NCI-H1694 (cell line): ENCODE measurements around the gene PRKAG2.

Experiments
- DNase-seq: peaks from one replicate; lab custom pipeline; 2025; lab: John Stamatoyannopoulos, UW

The PRKAG2 gene

DNA sequence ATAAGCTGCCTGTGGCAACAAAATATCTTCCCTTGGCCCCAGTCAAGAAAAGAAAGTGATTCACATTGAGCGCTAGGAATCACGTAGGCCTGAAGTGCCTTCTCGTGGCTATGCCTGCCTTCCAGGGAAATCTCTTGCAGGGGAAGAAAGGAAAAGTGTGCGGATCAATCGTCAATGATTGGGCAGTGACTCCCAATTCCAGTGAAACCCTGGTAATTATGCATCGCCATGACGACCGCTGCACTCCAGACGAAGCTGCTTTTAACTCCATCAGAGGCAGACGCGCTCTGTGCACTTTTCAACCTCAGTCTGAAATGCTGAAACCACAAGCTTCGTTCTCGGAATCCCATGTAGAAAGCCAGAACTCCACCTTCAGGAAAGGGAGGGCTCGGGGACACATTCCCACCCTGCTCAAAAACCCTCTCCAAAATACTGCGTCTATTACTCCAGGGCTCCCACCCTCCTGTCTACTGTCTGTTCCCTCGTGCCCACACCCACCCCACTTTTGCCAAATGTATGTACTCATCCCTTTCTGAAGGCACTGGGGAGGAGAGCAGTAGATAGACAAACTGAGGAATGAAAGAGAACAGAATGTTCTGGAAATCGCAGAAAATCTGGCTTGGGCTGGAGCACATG, 24.2 kb upstream of the PRKAG2 start:
- no peak for DNase-seq

DNA sequence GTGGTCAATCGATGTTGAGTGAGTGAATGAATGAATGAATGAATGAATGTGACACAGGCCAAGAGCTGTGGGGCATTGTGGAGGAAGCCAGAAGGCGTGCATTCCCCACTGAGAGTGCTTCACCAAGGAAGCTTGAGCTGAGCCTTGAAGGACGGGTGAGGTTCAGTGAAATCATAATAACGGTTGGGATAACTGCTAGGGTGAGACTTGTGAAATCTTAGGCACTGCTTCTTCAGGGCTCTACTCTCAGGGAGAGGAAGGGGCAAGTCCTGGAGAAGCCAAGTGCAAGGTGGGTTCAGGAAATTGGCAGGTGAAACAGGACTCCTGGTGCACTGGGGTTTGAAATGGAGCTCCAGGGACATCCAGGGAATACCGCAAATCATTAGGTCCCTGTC, 23.7 kb upstream of the PRKAG2 start:
- no peak for DNase-seq

DNA sequence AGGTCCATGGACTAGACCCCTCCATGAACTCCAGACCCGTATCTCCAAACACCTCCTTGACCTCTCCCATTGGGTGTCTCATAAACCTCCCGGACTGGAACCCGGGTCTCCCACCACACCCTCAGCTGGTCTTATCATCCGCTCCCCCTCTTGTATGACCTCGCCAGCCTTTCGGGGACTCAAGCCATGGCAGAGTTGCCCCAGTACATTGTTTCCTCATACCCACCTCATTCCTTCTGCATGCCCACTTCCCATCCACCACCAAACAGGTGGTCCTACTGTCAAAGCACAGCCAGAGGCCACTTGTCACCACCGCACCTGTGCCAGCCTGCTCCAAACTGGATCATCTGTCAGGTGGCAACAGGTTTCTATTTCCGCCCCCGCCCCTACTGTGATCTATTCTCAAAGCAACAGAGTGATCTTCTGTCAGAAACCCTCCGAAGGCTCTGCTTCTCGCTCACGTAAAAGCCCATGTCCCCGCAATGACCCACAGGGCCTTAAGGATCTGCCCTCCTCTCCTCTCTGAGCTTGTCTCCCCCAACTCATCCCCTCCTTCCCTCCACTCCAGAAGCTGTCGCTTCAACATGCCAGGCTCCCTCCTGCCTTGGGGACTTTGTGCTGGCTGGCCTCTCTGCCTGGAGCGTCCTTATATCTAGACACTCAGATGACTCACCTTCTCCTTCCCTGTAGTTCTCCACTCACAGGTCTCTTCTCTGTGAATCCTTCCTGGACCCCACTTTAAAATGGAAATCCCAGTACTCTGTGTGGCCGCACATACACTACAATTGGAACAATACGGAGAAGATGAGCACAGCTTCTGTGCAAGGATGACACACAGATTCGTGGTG, 22.8 kb upstream of the PRKAG2 start:
- DNase-seq, result no peak

DNA sequence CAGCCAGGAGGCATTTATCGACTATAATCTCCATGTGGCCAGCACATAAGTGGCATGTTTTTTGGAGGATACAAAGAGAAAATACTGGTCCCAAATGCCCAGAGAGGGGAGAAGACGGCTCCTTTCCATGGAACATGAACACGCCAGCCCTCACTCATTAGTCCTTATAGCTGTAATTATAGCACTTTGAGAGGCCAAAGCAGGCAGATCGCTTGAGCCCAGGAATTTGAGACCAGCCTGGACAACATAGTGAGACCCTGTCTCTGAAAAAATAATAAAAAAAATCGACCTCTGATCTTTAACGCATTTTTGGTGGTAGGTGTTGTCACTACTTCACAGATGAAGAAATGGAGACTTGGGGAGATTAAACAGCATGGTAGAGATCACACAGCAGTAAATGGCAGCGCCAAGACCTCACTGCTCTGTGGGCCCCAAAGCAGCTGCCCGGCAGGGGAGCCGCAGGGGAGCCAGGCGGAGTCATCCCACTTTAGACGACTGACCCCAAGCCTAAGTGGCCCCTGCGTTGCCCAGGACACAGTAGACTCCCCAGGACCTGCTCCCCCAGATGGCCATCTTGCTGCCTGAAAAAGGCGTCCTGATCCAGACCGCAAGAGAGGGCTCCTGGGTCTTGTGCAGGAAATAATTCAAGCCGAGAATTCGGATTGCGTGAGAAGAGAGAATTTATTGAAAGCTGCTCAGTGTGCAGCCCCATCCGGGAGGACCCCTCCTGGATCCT, 21.2 kb upstream of the PRKAG2 start:
- no peak for DNase-seq

DNA sequence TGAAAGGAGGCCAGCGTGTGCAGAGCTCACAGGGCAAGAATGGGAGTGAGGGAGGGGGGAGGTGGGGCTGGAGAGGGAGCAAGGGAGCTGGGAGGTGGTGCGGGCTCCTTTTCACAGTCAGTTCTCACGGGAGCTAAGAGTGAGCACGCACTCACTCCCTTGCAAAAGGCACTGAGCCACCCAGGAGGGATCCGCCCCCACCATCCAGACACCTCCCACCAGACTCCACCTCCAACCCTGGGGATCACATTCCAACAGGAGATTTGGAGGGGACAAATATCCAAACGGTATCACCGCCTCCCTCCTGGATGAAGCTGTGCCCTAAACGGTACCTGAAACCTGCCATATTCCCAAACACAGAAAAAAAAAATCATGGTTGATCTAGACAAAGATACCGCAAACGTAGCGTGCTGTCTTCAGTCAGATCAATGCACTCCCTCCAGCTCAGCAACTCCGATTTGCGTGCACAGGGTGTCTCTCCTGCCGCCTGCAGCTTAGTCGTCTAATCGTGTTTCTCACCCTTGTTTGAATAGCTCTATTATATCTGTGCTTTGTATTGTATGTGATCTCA, 20.3 kb upstream of the PRKAG2 start:
- DNase-seq, result no peak

DNA sequence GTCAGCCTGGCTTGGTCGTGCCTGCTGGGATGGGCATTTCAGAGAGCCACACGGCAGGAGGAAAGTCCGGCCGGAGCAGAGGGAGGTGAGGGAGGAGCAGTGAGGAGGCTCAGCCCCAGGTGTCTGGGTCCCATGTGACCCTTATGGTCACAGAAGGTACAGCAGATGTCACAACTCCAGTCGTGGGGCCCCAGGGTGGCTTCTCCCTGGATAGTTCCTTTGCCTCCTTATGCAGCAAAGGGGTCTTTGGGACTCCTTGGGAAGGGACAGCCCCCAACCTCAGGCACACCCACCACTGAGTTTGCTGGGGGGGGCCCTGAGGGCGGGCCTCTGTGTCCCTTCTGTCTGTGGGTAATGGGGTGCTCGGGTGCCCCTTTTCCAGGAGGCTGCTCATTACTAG, 19.6 kb upstream of the PRKAG2 start:
- no peak for DNase-seq

DNA sequence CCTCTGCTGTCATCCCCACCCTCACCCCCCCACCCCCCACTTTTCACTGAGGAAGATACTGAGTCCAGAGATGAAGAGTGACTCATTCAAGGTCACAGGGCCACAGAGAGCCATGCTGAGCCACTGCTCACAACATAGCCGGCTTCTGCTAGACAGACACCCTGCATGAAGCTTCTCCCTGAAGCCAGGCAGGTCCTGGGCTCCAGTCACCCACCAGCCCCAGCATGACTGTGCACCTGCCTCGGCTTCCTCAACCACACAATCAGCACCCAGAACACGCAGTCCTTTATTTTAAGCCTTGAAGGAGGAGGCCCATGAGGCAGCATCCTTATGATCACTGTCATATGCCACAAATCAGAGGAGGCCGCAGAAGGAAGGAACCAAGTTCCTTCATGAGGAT, 19.2 kb upstream of the PRKAG2 start:
- DNase-seq, result no peak

DNA sequence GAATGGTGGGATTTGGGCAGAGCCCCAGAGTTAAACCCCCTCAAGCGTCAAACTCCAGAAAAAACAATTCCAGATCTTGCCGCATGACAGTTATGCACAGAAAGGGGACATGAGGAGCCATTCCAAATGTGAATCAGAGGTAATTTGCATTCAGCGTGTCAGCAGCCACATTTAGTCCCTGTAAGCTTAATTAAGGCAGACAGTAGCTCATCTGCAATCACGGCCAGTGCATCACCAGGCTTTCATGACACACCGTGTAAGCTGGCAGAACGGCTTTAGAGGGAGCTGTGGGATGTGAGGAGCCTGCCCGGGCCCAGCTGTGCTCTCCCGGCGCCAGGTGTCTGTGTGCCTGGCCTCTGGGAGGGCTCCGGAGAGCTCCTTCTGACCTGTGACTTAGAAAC, 18.7 kb upstream of the PRKAG2 start:
- DNase-seq, result peak; percentile 11

DNA sequence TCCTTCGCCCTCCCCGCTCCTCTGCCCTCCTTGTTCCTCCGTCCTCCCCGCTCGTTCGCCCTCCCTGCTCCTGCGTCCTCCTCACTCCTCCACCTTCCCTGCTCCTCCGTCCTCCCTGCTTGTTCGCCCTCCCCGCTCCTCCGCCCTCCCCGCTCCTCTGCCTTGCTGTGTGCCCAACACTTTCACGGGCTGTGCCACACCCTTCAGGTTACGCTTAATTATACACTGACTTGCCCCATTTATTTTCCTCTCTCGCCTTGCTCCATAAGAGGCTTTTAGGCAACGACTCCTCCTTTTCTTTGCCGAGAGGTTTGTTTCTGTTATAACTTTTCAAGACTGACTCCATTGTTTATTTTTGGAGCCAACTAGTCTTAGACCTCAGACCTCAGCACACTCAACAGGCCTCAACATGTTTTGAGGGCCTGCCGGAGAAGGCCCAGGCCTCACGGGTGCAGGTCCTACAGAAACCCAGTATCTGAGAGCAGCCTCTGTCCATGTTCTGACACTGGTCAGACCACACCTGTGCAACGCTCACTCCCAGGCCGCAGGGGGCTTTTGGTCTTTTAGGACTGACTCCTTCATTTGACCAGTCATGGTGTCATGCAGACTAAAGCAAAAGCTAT, 18.2 kb upstream of the PRKAG2 start:
- no peak for DNase-seq

DNA sequence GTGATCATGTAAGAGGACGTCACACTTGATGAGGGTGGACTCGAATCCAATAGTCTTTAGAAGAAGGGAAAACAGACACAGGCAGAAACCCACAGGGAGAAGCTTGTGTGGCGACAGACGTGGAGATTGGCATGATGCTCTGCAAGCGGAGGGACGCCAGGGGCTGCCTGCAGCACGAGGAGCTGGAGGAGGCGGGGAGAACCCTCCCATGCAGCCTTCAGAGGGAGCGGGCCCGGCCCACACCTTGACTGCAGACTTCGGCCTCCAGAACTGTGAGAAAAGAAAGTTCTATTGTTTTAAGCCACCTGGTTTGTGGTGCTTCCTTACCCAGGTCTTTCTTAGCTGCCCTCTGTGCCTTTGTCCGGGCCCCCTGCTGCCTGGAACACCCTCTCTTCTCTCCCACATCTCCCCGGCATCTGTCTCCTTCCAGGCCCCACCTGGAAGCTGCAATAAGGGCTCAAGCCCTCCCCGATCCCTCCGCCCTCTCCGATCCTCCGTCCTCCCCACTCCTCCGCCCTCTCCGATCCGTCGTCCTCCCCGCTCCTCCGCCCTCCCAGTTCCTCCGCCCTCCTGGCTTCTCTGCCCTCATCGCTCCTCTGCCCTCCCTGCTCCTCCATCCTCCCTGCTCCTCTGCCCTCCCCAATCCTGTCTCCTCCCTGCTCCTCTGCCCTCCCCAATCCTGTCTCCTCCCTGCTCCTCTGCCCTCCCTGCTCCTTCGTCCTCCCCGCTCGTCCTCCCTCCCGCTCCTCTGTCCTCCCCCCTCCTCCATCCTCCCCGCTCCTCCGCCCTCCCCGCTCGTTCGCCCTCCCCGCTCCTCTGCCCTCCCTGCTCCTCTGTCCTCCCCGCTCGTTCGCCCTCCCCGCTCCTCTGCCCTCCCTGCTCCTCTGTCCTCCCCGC, 17.4 kb upstream of the PRKAG2 start:
- DNase-seq, result no peak

DNA sequence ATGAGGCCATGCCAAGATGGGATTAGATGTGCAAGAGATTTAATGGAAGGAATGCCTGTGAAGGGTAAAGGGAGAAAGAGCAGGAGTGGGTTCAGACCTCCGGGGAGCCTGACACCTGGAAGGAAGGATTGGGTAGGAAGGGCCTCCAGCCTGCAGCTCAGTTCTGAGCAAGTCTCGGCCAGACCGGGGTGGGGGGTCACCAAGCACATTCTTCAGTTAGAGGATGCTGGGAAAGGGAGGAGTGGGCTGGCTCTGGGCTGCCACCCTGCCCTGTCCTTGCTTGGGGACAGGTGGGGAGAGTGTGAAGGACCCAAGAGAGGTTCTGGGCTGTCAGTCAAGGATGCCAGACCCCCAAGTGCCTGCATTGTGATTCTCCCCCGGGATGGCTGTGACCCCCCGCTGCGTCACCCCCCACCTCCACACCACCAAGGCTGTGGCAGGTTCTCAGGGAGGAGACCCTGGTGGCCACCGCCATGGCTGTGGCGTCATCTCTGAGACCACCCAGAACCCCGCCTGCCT, 16.5 kb upstream of the PRKAG2 start:
- no peak for DNase-seq

DNA sequence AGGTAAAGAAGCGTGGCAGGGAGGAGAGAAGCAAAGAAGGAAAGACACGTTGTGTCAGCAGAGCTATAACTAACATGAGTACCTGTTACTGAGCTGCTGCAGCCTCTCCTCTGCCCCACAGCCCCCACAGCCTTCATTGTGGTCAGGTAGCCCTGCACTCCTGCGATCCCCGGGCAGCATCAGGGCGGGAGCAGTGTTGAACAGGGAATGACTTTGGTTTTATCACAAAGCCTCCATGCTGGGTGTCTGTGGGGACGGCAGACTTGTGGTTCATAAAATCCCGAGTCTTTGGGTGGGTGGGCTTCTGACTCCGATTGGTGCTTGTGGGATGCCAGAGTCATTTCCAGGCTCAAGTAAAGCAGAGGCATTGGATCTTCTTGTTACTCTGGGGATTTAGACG, 14.8 kb upstream of the PRKAG2 start:
- DNase-seq, result no peak

DNA sequence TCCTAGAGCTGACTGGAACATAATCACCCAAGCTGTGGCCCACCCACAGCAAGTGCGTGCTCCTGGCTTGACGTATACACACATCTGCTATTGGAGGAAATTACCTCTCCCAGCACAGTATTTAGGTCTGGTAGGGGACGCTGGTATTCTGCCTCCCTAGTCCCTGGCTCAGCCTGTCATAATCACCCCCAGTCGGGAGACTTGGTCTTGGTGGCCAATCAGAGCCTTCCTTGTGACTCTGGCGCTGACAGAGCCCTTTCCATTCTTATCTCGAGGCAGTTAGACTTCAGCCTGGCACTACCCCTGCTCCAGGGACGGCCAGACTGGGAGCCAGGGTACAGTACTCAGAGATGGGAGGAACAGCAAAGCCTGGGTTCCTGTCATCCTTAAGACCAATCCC, 14.3 kb upstream of the PRKAG2 start:
- DNase-seq, result no peak

DNA sequence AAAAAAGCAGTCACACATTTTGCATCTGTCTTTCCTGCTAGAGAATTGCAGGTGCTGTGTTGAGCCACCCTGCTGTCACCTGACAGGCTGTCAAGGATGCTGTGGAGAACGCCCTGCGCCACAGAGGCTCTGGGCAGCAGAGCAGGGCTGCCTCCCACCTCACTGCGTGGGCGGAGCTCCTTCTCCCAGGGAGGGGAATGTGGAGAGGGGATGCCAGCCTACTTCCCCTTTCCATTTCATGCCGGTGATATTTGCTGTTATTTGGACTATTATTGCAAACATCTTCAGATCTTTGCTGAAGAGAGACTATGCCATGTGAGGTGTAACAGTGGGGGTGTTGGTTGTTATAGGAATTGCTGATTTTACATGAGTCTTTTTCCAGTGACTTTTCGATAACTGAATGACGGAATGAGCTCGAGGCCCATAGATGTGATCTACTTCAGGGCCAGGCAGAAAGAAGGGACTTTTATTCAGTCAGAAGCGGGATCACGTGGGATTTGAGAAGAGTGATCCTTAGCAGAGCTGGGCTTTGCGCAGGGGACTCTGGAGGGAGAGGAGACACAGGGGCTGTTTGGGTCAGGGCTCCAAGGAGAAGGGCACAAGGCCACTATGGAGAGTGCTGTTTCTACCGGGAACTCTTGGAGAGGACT, 13.6 kb upstream of the PRKAG2 start:
- no peak for DNase-seq

DNA sequence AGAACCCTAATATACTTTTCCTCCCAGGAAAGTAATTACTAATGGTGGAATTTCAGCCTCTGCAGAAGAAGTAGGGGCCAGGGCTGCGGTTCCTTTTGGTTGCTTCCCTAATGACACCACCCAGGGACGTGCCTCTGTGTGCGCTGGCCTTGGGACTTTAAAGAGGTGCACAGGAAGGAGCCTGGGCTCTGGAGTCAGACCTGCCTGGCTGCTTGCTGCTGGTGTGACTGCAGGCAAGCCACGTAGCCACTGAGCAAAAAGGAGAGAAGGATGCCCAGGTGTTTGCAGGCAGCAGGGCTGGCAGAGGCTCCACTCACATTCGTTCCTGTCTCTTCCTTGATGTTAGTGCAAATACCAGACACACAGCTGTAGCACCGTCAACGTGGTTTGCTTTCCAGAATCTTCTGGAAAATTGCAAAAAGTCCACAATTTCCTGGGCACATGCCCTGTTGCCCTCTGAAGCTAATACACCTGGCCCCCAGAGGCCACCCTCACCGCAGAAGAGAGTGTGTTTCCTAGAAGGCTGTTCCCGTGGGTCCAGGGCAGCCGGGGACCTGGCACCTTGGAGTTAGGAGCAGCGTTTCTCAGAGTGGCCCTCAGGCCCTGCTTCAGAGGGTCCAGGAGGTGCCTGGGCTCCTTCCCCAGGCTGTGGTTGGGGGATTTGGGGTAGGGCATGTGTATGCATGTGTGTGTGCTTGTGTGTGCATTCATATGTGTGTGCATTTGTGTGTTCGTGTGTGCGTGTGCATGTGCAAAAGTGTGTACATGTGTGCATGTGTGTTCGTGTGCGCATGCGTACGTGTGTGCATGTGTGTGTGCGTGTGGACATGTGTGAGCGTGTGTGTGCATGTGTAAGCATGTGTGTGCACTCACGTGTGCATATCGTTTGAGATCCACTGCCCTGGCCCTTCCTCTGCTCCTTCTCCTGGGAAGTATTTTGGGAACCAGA, 12.8 kb upstream of the PRKAG2 start:
- no peak for DNase-seq

DNA sequence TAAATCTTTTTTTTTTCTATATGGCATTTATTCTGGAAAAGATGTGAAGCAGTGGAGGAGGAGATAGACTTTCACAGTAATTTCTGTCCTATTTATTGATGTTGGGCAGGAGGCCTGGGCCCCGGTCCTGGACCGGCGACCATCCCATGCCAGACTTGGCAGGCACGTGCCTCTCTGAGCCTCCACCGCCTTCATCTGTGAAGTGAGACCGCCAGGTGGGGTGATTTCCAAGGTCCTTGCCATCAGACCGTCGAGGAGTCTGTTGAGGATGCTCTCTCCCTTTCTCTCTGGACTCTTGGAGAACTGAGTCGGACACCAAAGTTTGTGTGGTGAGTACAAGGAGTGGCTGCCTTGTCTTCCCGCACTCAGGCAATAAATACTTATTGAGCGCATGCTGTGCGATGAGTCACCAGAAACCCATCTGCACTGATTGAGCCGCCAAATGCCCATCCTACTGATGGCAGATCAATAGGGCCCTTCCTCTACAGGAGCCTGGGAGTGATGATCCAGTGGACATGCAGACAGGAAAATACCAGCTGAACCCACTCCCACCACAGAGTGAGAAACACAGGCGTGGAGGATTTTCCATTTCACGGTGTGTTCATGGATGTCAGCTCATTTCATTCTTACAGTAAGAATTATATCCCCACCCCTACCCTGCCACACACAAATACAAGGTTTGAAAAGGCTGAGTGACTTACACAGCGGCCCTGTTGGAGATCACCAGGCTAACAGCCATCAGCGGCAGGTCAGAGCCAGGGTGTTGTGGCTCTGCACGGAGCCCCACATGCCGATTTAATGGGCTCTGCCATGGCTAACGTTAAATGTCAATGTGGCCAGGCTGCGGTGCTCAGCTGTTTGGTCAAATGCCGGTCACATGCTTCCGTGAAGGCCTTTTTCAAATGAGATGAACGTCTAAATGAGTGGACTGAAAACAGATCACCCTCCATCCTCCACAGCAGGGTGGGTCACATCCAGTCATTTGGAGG, 11.5 kb upstream of the PRKAG2 start:
- no peak for DNase-seq

DNA sequence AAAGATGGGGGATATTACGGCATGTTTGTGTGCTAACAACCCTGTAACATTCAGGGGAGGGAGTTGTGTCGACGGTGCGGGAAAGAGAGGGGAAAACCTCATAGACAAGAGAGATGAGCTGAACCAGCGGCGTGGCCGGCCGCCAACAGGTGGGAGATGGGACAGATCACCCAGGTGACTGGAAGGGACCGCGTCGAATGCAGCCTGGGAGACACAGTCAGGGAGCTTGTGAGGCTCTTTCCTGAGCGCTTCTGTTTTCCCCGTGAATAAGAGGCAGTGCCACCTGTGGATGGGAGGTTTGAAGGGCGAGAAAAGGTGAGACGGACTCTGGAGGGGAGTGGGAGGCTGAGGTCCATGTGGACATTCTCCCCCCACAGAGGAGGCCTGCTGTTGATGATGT, 9.9 kb upstream of the PRKAG2 start:
- DNase-seq, result no peak

DNA sequence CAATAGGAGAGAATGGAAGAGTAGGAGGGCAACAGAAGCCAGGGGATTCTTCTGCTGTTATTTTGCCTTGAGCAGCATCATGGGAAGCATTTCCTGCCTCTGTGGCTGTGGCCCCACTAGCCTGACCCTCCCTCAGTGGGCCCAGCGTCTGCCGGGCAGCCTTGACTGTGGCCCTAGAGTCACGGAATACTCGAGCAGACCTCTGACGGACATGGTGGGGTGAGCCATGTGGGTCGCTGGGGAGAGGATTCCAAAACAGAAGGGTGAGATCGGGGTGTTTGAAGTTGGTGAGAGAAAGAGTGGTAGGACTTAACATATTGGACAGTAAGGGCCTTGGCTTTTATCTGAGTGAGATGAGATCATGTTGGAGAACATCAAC, 8.3 kb upstream of the PRKAG2 start:
- DNase-seq, result no peak
